ENCODE results near the gene RTP5.
"Not testable (repeated sequence)": the region's sequence is repeated elsewhere in the genome, so short reads cannot be mapped to it uniquely, and the experiment has no call there.

RTP5 gene

GRCh38 chr2:241902357-241902991, 32.9 kb downstream of the RTP5 start:
- DNase-seq (ENCODE audit: low read depth), result no peak

- DNase-seq (ENCODE audit: low read depth), result no peak
Measured at GRCh38 chr2:241903121-241904010, 33.8 kb downstream of the RTP5 start.

- no peak for DNase-seq (ENCODE audit: low read depth)
Measured at GRCh38 chr2:241904011-241904718, 34.6 kb downstream of the RTP5 start.

- DNase-seq (ENCODE audit: low read depth), result no peak
Measured at GRCh38 chr2:241904791-241905710, 35.5 kb downstream of the RTP5 start.

GRCh38 chr2:241905716-241906377, 36.3 kb downstream of the RTP5 start:
- no peak for DNase-seq (ENCODE audit: low read depth)

GRCh38 chr2:241906378-241906770, 36.8 kb downstream of the RTP5 start:
- not testable (repeated sequence) for DNase-seq (ENCODE audit: low read depth)

- DNase-seq (ENCODE audit: low read depth), result no peak
Measured at GRCh38 chr2:241906826-241907570, 37.5 kb downstream of the RTP5 start.

- not testable (repeated sequence) for DNase-seq (ENCODE audit: low read depth)
Measured at GRCh38 chr2:241907831-241908230, 38.3 kb downstream of the RTP5 start.

GRCh38 chr2:241908686-241909420, 39.3 kb downstream of the RTP5 start:
- no peak for DNase-seq (ENCODE audit: low read depth)

- DNase-seq (ENCODE audit: low read depth), result no peak
Measured at GRCh38 chr2:241909769-241910168, 40.2 kb downstream of the RTP5 start.

- no peak for DNase-seq (ENCODE audit: low read depth)
Measured at GRCh38 chr2:241910604-241911520, 41.3 kb downstream of the RTP5 start.

- DNase-seq (ENCODE audit: low read depth), result no peak
Measured at GRCh38 chr2:241911551-241911950, 42.0 kb downstream of the RTP5 start.

- no peak for DNase-seq (ENCODE audit: low read depth)
Measured at GRCh38 chr2:241912021-241912555, 42.6 kb downstream of the RTP5 start.

GRCh38 chr2:241913703-241914102, 44.2 kb downstream of the RTP5 start:
- no peak for DNase-seq (ENCODE audit: low read depth)

- no peak for DNase-seq (ENCODE audit: low read depth)
Measured at GRCh38 chr2:241914542-241914941, 45.0 kb downstream of the RTP5 start.

GRCh38 chr2:241921631-241922030, 52.1 kb downstream of the RTP5 start:
- not testable (repeated sequence) for DNase-seq (ENCODE audit: low read depth)

GRCh38 chr2:241922411-241922810, 52.9 kb downstream of the RTP5 start:
- DNase-seq (ENCODE audit: low read depth), result no peak

Data from EH (cell line).